Nephron progenitor cell (in vitro differentiated cells): ENCODE results near the gene HMCN1.
"Not testable (repeated sequence)": the region's sequence is repeated elsewhere in the genome, so short reads cannot be mapped to it uniquely, and the experiment has no call there.

ENCODE experiments used
- DNase-seq: peaks from one replicate; pipeline ENCODE4 v3.0.0; 2021
- H3K27ac Mint-ChIP-seq: 2 replicates; pipeline ENCODE4 v1.8.0; 2021; ENCODE audit warnings: mild to moderate bottlenecking, moderate library complexity, mixed read lengths
- H3K27me3 Mint-ChIP-seq: 2 replicates; pipeline ENCODE4 v1.8.0; 2021; ENCODE audit warnings: mild to moderate bottlenecking, low read depth, mixed read lengths; ENCODE audit not compliant: poor library complexity
- H3K36me3 Mint-ChIP-seq: 2 replicates; pipeline ENCODE4 v1.8.0; 2021; ENCODE audit warnings: low read depth, mixed read lengths
- H3K4me1 Mint-ChIP-seq: 2 replicates; pipeline ENCODE4 v1.8.0; 2021; ENCODE audit warnings: mixed read lengths
- H3K4me3 Mint-ChIP-seq: 2 replicates; pipeline ENCODE4 v1.8.0; 2021; ENCODE audit warnings: mild to moderate bottlenecking, moderate library complexity, mixed read lengths
- H3K9me3 Mint-ChIP-seq: 2 replicates; pipeline ENCODE4 v1.8.0; 2021; ENCODE audit warnings: mild to moderate bottlenecking, moderate library complexity, mixed read lengths
- CTCF ChIP-seq: fragments of 200-600 bp; sonication (generic); IDR thresholded peaks from 2 replicates; pipeline ENCODE4 v1.5.0; 2021; ENCODE audit warnings: antibody characterized with exemption

The HMCN1 gene

DNA sequence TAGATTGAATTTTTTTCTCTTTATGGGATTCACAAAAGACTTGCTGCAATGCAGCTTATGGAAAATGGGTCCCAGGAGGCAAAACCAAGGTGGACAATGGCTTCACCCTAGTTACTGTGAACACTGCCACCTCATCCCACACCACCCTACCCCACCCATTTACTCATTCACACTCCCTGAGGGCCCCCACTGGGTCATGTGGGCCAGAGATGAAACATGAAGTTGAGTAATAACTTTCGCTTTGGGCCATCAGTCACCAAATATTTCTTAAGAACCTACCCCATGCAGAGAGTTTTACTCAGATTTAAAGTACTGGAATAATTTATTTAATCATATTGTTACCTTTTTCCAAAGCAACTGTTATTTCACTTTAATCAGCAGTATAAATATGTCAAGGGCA, 449.0 kb downstream of the HMCN1 start:
- H3K27me3 Mint-ChIP-seq = no peaks in the 10 kb centered on the region
- no peak for TF ChIP-seq CTCF
- peaks cover 38% of the 10 kb centered on the region for H3K36me3 Mint-ChIP-seq
- H3K4me1 Mint-ChIP-seq = no peaks in the 10 kb centered on the region
- no peak overlapping the region for H3K27ac Mint-ChIP-seq
- no peak overlapping the region for H3K4me3 Mint-ChIP-seq
- DNase-seq = no peak
- H3K9me3 Mint-ChIP-seq = no peaks in the 10 kb centered on the region

DNA sequence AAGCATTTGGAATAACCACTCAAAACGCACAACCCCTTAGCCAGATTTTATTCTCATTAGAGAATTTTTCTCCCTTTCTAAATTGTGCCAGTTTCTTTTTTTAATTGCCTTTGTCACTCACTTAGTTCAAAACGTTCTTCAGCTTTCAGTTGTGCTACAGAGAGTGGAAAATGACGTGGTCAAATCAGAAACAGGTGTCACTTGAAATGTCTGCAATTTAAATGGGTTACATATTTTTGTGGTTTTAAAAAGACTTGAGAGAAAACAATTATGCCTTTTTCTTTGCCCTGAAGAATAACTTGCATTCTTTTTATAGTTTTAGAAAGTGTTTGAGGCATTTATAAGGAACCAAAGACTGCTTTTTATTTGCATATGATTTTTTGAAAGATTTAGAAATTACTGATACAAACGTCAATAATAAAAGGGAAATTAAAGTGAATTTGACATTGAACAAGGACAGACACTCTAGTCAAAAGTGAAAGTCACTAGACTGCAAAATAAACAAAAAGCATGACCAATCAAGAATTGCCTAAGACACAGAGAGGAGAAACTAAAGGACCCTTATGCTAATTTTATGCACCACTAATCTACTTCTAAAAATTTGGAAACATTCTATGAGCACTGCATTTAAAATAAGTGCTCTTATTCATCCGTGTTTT, 449.9 kb downstream of the HMCN1 start:
- Mint-ChIP-seq H3K4me1 (no peaks in the 10 kb centered on the region), H3K27me3 (no peaks in the 10 kb centered on the region), H3K36me3 (peaks cover 37% of the 10 kb centered on the region)

DNA sequence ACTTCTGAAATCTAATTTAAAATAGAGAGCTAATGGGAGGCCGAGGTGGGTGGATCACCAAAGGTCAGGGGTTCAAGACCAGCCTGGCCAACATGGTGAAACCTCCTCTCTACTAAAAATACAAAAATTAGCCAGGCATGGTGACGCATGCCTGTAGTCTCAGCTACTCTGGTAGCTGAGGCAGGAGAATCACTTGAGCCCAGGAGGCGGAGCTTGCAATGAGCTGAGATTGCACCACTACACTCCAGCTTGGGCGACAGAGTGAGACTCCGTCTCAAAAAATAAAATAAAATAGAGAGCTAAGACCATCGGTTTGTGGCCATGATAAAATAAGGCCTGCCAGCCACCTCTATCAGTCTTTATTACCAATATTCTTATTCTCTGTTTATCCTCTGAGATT, 452.1 kb downstream of the HMCN1 start:
- H3K9me3 Mint-ChIP-seq, H3K4me3 Mint-ChIP-seq, H3K27me3 Mint-ChIP-seq, DNase-seq, H3K4me1 Mint-ChIP-seq, H3K27ac Mint-ChIP-seq: not testable (repeated sequence)
- H3K36me3 Mint-ChIP-seq = peaks cover 48% of the 10 kb centered on the region

More for the DNA sequence above, 449.9 kb downstream of the HMCN1 start:
- H3K27ac Mint-ChIP-seq = no peak overlapping the region
- TF ChIP-seq CTCF = no peak
- H3K9me3 Mint-ChIP-seq = no peaks in the 10 kb centered on the region
- no peak overlapping the region for H3K4me3 Mint-ChIP-seq
- no peak for DNase-seq

GRCh38 chr1:186187601-186188000, 453.4 kb downstream of the HMCN1 start:
- Mint-ChIP-seq H3K27me3 (no peaks in the 10 kb centered on the region), H3K4me3 (no peak overlapping the region), H3K27ac (no peak overlapping the region), H3K9me3 (no peaks in the 10 kb centered on the region), H3K4me1 (no peaks in the 10 kb centered on the region), H3K36me3 (peaks cover 59% of the 10 kb centered on the region)
- no peak for TF ChIP-seq CTCF
- DNase-seq = no peak

DNA sequence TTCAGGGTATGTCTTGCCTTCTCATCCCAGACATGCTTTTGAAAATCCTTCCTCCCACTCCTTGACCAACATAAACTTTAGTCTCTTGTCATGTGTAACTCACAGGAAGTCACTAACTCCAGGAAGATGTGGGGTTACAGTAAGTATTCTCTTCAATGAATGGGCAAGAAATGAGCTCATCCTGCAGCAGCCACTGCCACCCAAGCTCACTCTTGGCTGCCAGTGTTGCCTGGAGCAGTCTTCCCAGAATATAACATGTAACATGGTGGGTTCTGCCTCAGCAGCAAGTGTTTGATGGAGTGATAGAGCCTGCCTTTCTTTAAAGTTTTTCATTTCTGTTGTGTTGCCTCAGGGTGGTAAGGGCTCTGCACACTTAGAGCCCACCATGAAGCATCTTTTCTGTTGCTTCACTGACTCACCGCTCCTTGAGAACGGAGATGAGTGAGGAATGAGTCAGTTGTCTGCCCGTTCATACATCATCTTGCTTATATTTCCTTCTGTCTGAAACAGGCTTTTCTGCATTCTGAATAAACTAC, 453.9 kb downstream of the HMCN1 start:
- no peaks in the 10 kb centered on the region for H3K4me1 Mint-ChIP-seq
- H3K4me3 Mint-ChIP-seq = no peak overlapping the region
- no peak for DNase-seq
- TF ChIP-seq CTCF = no peak
- no peaks in the 10 kb centered on the region for H3K27me3 Mint-ChIP-seq
- peaks cover 59% of the 10 kb centered on the region for H3K36me3 Mint-ChIP-seq
- peak overlapping the region; percentile 44 for H3K27ac Mint-ChIP-seq
- H3K9me3 Mint-ChIP-seq = no peaks in the 10 kb centered on the region

DNA sequence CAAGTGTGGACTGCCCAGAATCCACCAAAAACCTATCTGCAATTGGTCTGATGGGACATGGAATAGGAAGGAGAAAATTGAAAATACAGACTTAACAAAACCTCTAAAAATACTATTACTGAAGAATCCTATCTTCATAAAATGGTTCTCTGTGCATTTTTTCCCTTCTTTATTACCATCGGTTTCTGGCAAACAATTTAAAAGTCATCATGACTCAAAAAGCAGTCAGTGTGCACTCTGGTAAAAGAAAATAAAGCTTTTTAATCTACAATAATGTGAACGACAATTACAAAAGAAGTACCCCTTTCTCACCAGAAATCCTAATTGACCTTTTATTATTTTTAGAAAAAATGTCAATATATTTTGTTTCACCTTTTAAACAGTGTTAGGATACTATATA, 454.5 kb downstream of the HMCN1 start:
- DNase-seq = no peak
- Mint-ChIP-seq H3K36me3 (peaks cover 64% of the 10 kb centered on the region), H3K9me3 (no peaks in the 10 kb centered on the region), H3K27me3 (no peaks in the 10 kb centered on the region), H3K4me3 (no peak overlapping the region), H3K27ac (no peak overlapping the region), H3K4me1 (no peaks in the 10 kb centered on the region)
- TF ChIP-seq CTCF = no peak
